T47D (cell line): ENCODE data around the gene PPM1M.

Experiments
- DNase-seq, 2 experiments: peaks; one replicate each; pipeline versions ENCODE4 v3.0.0 to v3.0.0-alpha.2; 2011 to 2012; ENCODE audit warnings: low read depth in 1 of 2, low spot score in 1 of 2
- JUND ChIP-seq: IDR thresholded peaks from 2 replicates; pipeline ENCODE4 v1.6.1; 2012; ENCODE audit warnings: low read depth
- in situ Hi-C: cut with HindIII; loops from 2 replicates; pipeline ENCODE4 v1.10.0; 2016; ENCODE audit warnings: low sequenced_read_pairs, low pct_unique_long_range_greater_than_20kb

PPM1M gene, protein sequence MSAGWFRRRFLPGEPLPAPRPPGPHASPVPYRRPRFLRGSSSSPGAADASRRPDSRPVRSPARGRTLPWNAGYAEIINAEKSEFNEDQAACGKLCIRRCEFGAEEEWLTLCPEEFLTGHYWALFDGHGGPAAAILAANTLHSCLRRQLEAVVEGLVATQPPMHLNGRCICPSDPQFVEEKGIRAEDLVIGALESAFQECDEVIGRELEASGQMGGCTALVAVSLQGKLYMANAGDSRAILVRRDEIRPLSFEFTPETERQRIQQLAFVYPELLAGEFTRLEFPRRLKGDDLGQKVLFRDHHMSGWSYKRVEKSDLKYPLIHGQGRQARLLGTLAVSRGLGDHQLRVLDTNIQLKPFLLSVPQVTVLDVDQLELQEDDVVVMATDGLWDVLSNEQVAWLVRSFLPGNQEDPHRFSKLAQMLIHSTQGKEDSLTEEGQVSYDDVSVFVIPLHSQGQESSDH

DNA sequence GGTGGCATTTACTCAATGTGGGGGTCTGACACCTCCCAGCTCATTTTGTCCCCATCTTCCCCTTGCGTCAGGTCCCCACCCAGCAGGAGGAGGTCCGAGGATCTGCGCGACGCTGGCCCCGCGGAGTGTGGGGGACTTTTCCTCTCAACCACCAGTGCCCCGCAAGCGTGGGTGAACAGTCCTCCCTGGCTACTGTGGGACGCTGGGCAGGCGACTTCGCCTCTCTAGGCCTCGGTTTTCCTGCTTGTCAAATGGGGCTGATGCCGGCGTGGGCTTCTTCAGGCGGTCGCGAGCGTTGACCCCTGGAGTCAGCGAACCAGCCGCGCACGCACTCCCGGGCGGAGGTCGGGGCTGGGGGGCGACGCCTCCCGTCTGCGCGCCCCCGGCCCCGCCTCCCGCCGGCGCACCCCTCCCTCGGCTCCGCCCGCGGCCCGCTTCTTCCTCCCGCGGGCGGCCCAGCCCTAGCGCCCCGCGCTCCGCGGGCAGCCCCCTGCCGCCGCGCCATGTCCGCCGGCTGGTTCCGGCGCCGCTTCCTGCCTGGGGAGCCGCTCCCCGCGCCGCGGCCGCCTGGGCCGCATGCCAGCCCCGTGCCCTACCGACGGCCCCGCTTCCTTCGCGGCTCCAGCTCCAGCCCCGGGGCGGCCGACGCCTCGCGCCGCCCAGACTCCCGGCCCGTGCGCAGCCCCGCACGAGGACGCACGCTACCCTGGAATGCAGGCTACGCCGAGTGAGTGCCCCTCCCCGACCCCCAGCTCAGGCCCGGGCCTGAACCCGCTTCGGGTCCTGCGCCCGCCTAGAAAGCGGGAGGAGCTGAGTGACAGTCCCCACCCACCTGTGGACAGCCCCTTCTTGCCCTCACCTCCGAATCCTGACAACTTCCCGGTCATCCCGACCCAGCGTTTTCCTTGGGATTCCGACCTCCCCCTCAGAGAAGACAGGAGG lies at the start of gene PPM1M:
Gene PPM1M, plus strand, starts transcription at position 438 of the 942 bp plus-strand sequence. Its CDS starts 66 bp downstream, at position 504.
- in situ Hi-C loops, result no loop called here
- TF ChIP-seq JUND, result no peak

DNA sequence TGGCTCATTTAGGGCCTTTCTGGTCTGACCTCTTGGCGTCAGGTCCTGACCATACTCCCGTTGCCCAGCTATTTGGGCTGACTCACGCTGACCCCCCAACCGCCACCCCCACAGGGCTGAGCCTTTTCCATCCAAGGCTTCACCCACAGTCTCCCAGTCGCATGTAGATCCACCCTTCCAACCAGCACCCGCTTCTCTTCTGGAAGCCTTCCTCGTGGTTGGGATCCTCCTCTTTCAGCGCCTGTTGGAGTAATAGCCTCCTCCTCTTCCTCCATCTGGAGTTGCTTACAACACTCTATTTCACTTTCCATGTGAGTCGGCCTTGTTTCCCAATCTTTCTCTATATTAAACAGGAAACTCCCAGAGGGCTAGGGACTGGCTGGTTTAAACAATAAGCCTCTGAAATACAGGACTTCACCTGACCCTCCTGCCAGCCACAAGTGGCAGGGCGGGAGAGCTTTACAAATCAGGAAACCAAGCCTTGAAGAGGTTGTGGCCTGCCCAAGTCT lies 49.7 kb upstream of the PPM1M start:
- in situ Hi-C loops, result no loop called here
- TF ChIP-seq JUND, result no peak
- DNase-seq, result no peak

More for the DNA sequence above, at the start of gene PPM1M:
- DNase-seq, result peak; percentile 58 to 70

DNA sequence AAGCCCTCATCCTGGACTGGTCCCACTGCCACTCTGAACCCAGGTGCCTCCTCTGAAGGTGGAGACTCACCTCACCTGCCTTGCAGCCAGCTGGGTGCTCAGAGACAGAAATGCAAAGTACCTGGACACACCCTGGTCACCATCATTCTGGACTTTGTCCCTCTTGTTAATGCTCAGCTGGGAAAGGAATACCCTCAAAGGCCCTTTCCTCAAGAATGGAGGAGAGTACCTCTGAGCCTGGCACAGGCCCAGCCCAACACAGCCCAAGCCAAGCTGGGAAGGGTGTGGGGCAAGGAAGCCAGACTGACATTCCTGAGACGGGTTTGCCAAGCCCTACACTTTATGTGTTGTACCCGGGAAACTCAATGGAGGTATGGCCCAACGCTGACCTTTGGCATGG lies 48.6 kb upstream of the PPM1M start:
- no peak for DNase-seq
- TF ChIP-seq JUND, result no peak
- in situ Hi-C loops, result no loop called here

DNA sequence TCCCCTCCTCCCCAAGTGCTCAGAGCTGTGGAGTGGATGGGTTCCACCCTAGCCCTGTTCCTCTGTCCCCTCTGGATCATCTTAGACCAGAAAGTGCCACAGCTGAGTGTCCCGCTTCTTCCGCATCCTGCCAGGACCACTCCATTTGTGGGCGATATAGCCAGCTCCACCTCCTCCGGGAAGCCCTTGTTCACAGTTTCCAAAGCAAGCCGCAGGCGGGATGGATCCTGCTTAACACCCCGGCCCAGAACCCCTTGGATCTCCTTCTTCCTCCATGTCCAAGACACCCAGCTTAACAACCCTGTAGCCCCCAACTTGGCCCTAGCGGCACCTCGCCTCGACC lies 48.1 kb upstream of the PPM1M start:
- no peak for TF ChIP-seq JUND
- DNase-seq, result no peak
- in situ Hi-C loops, result no loop called here

DNA sequence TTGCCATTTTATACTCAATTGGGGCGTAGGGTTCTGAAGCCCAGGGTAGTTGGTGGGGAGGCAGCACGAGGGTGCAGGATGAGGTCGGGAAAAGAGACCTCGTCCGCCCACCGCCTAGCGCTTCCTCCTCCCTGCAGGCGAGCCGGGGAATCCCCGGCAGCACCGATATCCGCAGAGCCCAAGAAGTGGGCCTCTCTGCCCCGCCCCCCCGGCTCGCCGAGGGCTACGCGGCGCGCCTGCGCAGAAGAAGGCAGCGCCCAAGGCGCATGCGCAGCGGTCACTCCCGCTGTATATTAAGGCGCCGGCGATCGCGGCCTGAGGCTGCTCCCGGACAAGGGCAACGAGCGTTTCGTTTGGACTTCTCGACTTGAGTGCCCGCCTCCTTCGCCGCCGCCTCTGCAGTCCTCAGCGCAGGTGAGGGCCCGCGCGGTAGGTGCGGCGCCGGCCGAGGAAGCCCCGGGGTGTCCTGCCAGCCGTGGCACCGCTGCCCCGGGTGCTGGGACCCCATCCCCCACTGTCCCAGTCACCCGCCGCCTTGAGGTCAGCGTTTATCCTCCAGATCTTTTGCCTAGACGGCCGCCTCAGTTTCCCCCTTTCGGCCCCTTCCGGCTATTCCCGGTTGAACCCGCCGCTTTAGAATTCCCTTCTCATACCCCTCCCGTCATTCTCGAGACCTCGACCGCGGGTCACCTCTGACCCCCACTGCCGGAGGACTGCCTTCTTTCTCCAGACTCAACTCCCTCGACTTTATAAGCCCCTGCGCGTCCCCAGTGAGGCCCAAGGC lies 47.5 kb upstream of the PPM1M start, which contains the start of gene ALAS1:
Gene ALAS1, plus strand, starts transcription at position 319 of the 784 bp plus-strand sequence. CDS start 1,082 bp downstream, outside the sequence.
- in situ Hi-C loops, result no loop called here
- DNase-seq, result peak; percentile 76 to 88
- no peak for TF ChIP-seq JUND

DNA sequence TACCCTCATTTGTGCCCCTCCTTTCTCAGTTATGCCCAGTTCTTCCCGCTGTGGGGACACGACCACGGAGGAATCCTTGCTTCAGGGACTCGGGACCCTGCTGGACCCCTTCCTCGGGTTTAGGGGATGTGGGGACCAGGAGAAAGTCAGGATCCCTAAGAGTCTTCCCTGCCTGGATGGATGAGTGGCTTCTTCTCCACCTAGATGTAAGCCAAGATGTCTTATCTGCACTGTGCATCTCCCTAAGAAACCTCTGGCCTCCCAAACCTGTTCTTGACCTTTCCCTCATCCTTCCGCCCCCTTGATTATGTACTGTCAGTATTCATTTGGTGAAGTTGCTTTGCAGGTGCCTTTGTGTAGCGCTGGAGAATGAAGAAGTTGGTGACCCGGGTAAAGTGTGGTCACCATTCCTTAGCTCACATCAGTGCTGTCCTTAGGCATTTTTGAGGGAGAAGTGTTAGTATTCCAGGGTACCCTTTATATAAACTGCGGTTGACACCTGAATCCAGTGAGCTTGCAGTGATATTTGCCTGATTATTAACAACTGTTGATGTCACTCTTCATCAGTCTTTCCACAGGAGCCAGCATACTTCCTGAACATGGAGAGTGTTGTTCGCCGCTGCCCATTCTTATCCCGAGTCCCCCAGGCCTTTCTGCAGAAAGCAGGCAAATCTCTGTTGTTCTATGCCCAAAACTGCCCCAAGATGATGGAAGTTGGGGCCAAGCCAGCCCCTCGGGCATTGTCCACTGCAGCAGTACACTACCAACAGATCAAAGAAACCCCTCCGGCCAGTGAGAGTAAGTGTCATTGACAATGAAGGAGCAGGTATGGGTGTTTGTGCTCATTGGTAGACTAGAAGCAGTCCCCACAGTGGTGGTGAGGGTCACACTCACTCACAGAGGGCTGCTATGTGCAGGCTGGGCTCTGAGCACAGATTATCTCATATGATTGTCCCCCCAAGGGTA lies 46.6 kb upstream of the PPM1M start:
- DNase-seq, result no peak
- TF ChIP-seq JUND, result no peak
- in situ Hi-C loops, result no loop called here

DNA sequence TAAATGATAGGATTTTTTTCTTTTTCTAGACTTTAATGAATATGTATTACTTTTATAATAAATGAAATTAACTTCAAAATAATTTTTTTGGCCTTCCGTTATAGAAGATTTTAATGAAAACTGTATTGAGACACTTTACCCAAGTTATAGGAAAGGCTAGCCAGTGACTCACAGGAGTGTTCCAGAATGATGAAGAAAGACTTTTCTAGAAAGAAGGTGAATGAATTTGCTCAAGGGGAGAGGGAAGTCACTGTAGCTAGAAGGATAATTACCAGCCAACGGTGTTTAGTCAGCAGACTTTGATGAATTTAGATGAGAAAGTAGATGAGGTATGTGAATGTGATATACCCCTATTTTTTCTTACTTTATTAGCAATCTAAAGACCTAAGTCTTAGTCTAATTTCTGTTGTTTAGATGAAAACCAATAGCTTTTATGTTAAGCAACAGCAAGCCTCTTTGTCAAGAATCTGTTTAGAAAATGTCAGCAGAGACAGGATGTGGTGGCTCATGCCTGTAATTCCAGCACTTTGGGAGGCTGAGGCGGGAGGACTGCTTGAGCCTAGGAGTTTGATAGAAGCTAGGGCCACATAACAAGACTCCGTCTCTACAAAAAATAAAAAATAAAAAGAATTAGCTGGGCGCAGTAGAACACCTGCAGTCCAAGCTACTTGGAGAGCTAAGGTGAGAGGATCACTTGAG lies 44.4 kb upstream of the PPM1M start:
- in situ Hi-C loops, result no loop called here
- no peak for TF ChIP-seq JUND
- no peak for DNase-seq

DNA sequence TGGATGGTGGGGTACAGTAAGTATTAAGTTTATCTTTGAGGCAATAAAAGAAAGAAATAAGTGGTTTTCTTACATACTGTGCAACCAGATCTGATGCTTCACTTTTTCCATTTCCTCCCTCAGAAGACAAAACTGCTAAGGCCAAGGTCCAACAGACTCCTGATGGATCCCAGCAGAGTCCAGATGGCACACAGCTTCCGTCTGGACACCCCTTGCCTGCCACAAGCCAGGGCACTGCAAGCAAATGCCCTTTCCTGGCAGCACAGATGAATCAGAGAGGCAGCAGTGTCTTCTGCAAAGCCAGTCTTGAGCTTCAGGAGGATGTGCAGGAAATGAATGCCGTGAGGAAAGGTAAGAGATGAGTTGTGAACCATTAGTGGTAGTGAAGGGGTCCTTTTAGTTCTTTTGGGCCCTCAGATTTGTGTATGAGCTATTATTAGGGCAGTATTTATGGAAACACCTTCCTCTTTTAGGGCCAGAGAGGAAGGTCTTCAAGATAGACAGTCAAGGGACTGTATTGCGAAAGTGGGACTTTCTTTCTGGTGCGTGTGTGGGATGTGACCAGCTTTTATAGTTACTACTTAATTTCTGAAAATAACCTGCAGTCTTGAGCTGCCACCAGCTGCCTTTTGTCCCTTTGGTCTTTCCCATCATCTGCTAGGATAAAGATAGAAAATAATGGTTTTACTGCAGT lies 43.0 kb upstream of the PPM1M start:
- DNase-seq, result no peak
- TF ChIP-seq JUND, result no peak
- in situ Hi-C loops, result no loop called here

DNA sequence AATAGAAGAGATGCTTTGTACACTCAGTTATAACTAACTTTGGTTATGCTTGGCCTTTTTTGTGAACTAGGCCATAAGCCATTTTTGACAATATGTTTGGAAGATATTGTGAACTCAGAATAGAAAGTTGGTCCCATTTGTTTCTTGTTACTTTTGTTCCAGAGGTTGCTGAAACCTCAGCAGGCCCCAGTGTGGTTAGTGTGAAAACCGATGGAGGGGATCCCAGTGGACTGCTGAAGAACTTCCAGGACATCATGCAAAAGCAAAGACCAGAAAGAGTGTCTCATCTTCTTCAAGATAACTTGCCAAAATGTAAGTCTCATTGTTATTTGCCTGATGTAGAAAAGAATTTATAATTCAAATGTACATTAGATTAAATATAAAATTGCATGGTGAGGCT lies 41.9 kb upstream of the PPM1M start:
- in situ Hi-C loops, result no loop called here
- no peak for DNase-seq
- TF ChIP-seq JUND, result no peak
